ENCODE data around the gene AAK1. TPM values are rescaled to one million over a fixed set of nuclear protein-coding genes. Genes with fewer than 3 reads are reported as not detected.
"Not testable (repeated sequence)": the region's sequence is repeated elsewhere in the genome, so short reads cannot be mapped to it uniquely, and the experiment has no call there.

AAK1 gene
- total and polyA plus RNA-seq, 4 experiments from 2014 or later = 27.6 to 225 (median 175) TPM

- Mint-ChIP-seq H3K36me3 (peaks cover 10 to 17% of the 10 kb centered on the region in 2 donors), H3K27ac (peak overlapping the region; percentile 74 to 92 (median 87)), H3K4me1 (peaks cover 68 to 93% (median 77%) of the 10 kb centered on the region in 4 donors), H3K4me3 (peak overlapping the region in 6 of 8 donors; percentile 42 to 71 (median 60)), H3K27me3 (no peaks in the 10 kb centered on the region), H3K9me3 (no peaks in the 10 kb centered on the region)
- ChIA-PET CTCF (ENCODE audit: partially characterized antibody) (interaction anchor here (15.9 kb wide), 1 partner anchor 11 kb away, joined by 220 read pairs; no protein-coding TSS in a partner anchor), POLR2A (ENCODE audit: partially characterized antibody) (interaction anchor here (0.7 to 1.2 kb wide), 3 partner anchors 10 to 637 kb away, joined by 3 to 4 read pairs (median 3); no protein-coding TSS in a partner anchor)
- no peaks in the 10 kb centered on the region for H3K9me3 ChIP-seq (ENCODE audit: control insufficient read depth in 1 of 2, low read length in 2 of 2)
- no peak for DNase-seq
- H3K27ac ChIP-seq (ENCODE audit: low read depth, low read length) = no peak overlapping the region
- H3K4me3 ChIP-seq (ENCODE audit: low read length in 2 of 2) = no peak overlapping the region
- H3K36me3 ChIP-seq (ENCODE audit: insufficient read depth, low read length) = no peaks in the 10 kb centered on the region
- H3K27me3 ChIP-seq (ENCODE audit: insufficient read depth, low read length) = no peaks in the 10 kb centered on the region
- H3K4me1 ChIP-seq (ENCODE audit: insufficient read depth, low read length) = peaks cover 86% of the 10 kb centered on the region
- intact Hi-C loops (cut with micrococcal nuclease) = no loop called here
Measured at GRCh38 chr2:69578198-69578540, 65.4 kb downstream of the AAK1 start.

GRCh38 chr2:69577467-69578197 lies 65.9 kb downstream of the AAK1 start:
- POLR2A ChIA-PET (ENCODE audit: partially characterized antibody) = interaction anchor here (0.7 to 1.5 kb wide), 4 partner anchors 9 to 636 kb away, joined by 3 to 4 read pairs (median 4); no protein-coding TSS in a partner anchor
- peak overlapping the region; percentile 58 to 92 (median 87) for H3K27ac Mint-ChIP-seq
- H3K9me3 Mint-ChIP-seq = no peaks in the 10 kb centered on the region
- H3K36me3 ChIP-seq (ENCODE audit: insufficient read depth, low read length) = no peaks in the 10 kb centered on the region
- no peak for DNase-seq
- H3K4me1 Mint-ChIP-seq = peaks cover 68 to 93% (median 77%) of the 10 kb centered on the region in 4 donors
- CTCF ChIA-PET (ENCODE audit: partially characterized antibody) = interaction anchor here (0.8 to 15.9 kb wide), 2 partner anchors 10 to 17 kb away, joined by 3 to 220 read pairs; no protein-coding TSS in a partner anchor
- H3K4me1 ChIP-seq (ENCODE audit: insufficient read depth, low read length) = peaks cover 86% of the 10 kb centered on the region
- H3K4me3 Mint-ChIP-seq = peak overlapping the region in 6 of 8 donors; percentile 17 to 71 (median 49)
- no peak overlapping the region for H3K4me3 ChIP-seq (ENCODE audit: low read length in 2 of 2)
- no peaks in the 10 kb centered on the region for H3K9me3 ChIP-seq (ENCODE audit: control insufficient read depth in 1 of 2, low read length in 2 of 2)
- H3K27ac ChIP-seq (ENCODE audit: low read depth, low read length) = no peak overlapping the region
- no peaks in the 10 kb centered on the region for H3K27me3 Mint-ChIP-seq
- H3K27me3 ChIP-seq (ENCODE audit: insufficient read depth, low read length) = no peaks in the 10 kb centered on the region
- intact Hi-C loops (cut with micrococcal nuclease) = no loop called here
- peaks cover 12 to 21% of the 10 kb centered on the region in 2 donors for H3K36me3 Mint-ChIP-seq

GRCh38 chr2:69576880-69577279 lies 66.7 kb downstream of the AAK1 start:
- peaks cover 12 to 22% of the 10 kb centered on the region in 2 donors for H3K36me3 Mint-ChIP-seq
- H3K27me3 ChIP-seq (ENCODE audit: insufficient read depth, low read length) = no peaks in the 10 kb centered on the region
- intact Hi-C loops (cut with micrococcal nuclease) = no loop called here
- H3K27ac Mint-ChIP-seq = peak overlapping the region in 6 of 7 donors; percentile 3 to 87 (median 76)
- no peak overlapping the region for H3K27ac ChIP-seq (ENCODE audit: low read depth, low read length)
- H3K9me3 Mint-ChIP-seq = no peaks in the 10 kb centered on the region
- no peaks in the 10 kb centered on the region for H3K27me3 Mint-ChIP-seq
- peaks cover 66 to 91% (median 75%) of the 10 kb centered on the region in 4 donors for H3K4me1 Mint-ChIP-seq
- H3K4me1 ChIP-seq (ENCODE audit: insufficient read depth, low read length) = peaks cover 86% of the 10 kb centered on the region
- no peaks in the 10 kb centered on the region for H3K9me3 ChIP-seq (ENCODE audit: control insufficient read depth in 1 of 2, low read length in 2 of 2)
- no peaks in the 10 kb centered on the region for H3K36me3 ChIP-seq (ENCODE audit: insufficient read depth, low read length)
- CTCF ChIA-PET (ENCODE audit: partially characterized antibody) = interaction anchor here (0.8 to 15.9 kb wide), 2 partner anchors 9 to 16 kb away, joined by 3 to 220 read pairs; no protein-coding TSS in a partner anchor
- peak overlapping the region in 2 of 8 donors; percentile 31 to 40 for H3K4me3 Mint-ChIP-seq
- no peak overlapping the region for H3K4me3 ChIP-seq (ENCODE audit: low read length in 2 of 2)
- DNase-seq = no peak
- POLR2A ChIA-PET (ENCODE audit: partially characterized antibody) = interaction anchor here (1.5 kb wide), 2 partner anchors 11 to 12 kb away, joined by 3 to 4 read pairs; no protein-coding TSS in a partner anchor

GRCh38 chr2:69575926-69576325 lies 67.6 kb downstream of the AAK1 start:
- CTCF ChIA-PET (ENCODE audit: partially characterized antibody) = interaction anchor here (15.9 kb wide), 1 partner anchor 8 kb away, joined by 220 read pairs; no protein-coding TSS in a partner anchor
- H3K27me3 ChIP-seq (ENCODE audit: insufficient read depth, low read length) = no peaks in the 10 kb centered on the region
- peaks cover 12 to 29% of the 10 kb centered on the region in 2 donors for H3K36me3 Mint-ChIP-seq
- intact Hi-C loops (cut with micrococcal nuclease) = no loop called here
- H3K9me3 Mint-ChIP-seq = no peaks in the 10 kb centered on the region
- POLR2A ChIA-PET (ENCODE audit: partially characterized antibody) = interaction anchor here (1.5 kb wide), 1 partner anchor 11 kb away, joined by 3 read pairs; no protein-coding TSS in a partner anchor
- peaks cover 71 to 95% (median 80%) of the 10 kb centered on the region in 4 donors for H3K4me1 Mint-ChIP-seq
- H3K4me1 ChIP-seq (ENCODE audit: insufficient read depth, low read length) = peaks cover 86% of the 10 kb centered on the region
- no peak overlapping the region for H3K27ac ChIP-seq (ENCODE audit: low read depth, low read length)
- H3K9me3 ChIP-seq (ENCODE audit: control insufficient read depth in 1 of 2, low read length in 2 of 2) = no peaks in the 10 kb centered on the region
- no peaks in the 10 kb centered on the region for H3K27me3 Mint-ChIP-seq
- H3K27ac Mint-ChIP-seq = peak overlapping the region in 6 of 7 donors; percentile 10 to 87 (median 56)
- no peaks in the 10 kb centered on the region for H3K36me3 ChIP-seq (ENCODE audit: insufficient read depth, low read length)
- no peak overlapping the region for H3K4me3 ChIP-seq (ENCODE audit: low read length in 2 of 2)
- peak overlapping the region in 1 of 8 donors; percentile 39 for H3K4me3 Mint-ChIP-seq
- no peak for DNase-seq

GRCh38 chr2:69575371-69575770 lies 68.2 kb downstream of the AAK1 start:
- H3K4me3 ChIP-seq (ENCODE audit: low read length in 2 of 2); H3K27me3 Mint-ChIP-seq; CTCF ChIA-PET (ENCODE audit: partially characterized antibody); H3K9me3 ChIP-seq (ENCODE audit: control insufficient read depth in 1 of 2, low read length in 2 of 2); H3K4me3 Mint-ChIP-seq; H3K27me3 ChIP-seq (ENCODE audit: insufficient read depth, low read length); DNase-seq; H3K36me3 ChIP-seq (ENCODE audit: insufficient read depth, low read length); intact Hi-C loops (cut with micrococcal nuclease); H3K9me3 Mint-ChIP-seq; POLR2A ChIA-PET (ENCODE audit: partially characterized antibody); H3K27ac ChIP-seq (ENCODE audit: low read depth, low read length): not testable (repeated sequence)
- H3K36me3 Mint-ChIP-seq = peaks cover 12 to 29% of the 10 kb centered on the region in 2 donors
- H3K4me1 Mint-ChIP-seq = peaks cover 73 to 96% (median 81%) of the 10 kb centered on the region in 4 donors
- peak overlapping the region in 2 of 7 donors; percentile 87 for H3K27ac Mint-ChIP-seq
- H3K4me1 ChIP-seq (ENCODE audit: insufficient read depth, low read length) = peaks cover 86% of the 10 kb centered on the region

GRCh38 chr2:69572641-69573040 lies 70.9 kb downstream of the AAK1 start:
- no peaks in the 10 kb centered on the region for H3K27me3 ChIP-seq (ENCODE audit: insufficient read depth, low read length)
- peaks cover 88% of the 10 kb centered on the region for H3K4me1 ChIP-seq (ENCODE audit: insufficient read depth, low read length)
- no peaks in the 10 kb centered on the region for H3K27me3 Mint-ChIP-seq
- H3K36me3 ChIP-seq (ENCODE audit: insufficient read depth, low read length) = no peaks in the 10 kb centered on the region
- H3K36me3 Mint-ChIP-seq = peaks cover 4 to 23% of the 10 kb centered on the region in 2 donors
- peaks cover 71 to 96% (median 79%) of the 10 kb centered on the region in 4 donors for H3K4me1 Mint-ChIP-seq
- peak overlapping the region; percentile 18 to 85 (median 78) for H3K27ac Mint-ChIP-seq
- H3K4me3 ChIP-seq (ENCODE audit: low read length in 2 of 2) = no peak overlapping the region
- CTCF ChIA-PET (ENCODE audit: partially characterized antibody) = interaction anchor here (1.1 to 2.6 kb wide), 5 partner anchors 8 to 152 kb away, joined by 3 to 45 read pairs (median 4); no protein-coding TSS in a partner anchor
- POLR2A ChIA-PET (ENCODE audit: partially characterized antibody) = interaction anchor here (0.9 to 1.0 kb wide), 2 partner anchors 11 to 73 kb away, joined by 3 read pairs; no protein-coding TSS in a partner anchor
- H3K4me3 Mint-ChIP-seq = peak overlapping the region in 7 of 8 donors; percentile 24 to 64 (median 45)
- DNase-seq = no peak
- intact Hi-C loops (cut with micrococcal nuclease) = no loop called here
- H3K27ac ChIP-seq (ENCODE audit: low read depth, low read length) = no peak overlapping the region
- H3K9me3 ChIP-seq (ENCODE audit: control insufficient read depth in 1 of 2, low read length in 2 of 2) = no peaks in the 10 kb centered on the region
- no peaks in the 10 kb centered on the region for H3K9me3 Mint-ChIP-seq

- no peak for DNase-seq
- Mint-ChIP-seq H3K27ac (peak overlapping the region; percentile 67 to 90 (median 85)), H3K4me3 (peak overlapping the region in 6 of 8 donors; percentile 17 to 75 (median 42)), H3K36me3 (peaks cover 4 to 25% of the 10 kb centered on the region in 2 donors), H3K27me3 (no peaks in the 10 kb centered on the region), H3K4me1 (peaks cover 68 to 96% (median 78%) of the 10 kb centered on the region in 4 donors), H3K9me3 (no peaks in the 10 kb centered on the region)
- Histone ChIP-seq H3K27ac (ENCODE audit: low read depth, low read length) (no peak overlapping the region), H3K36me3 (ENCODE audit: insufficient read depth, low read length) (no peaks in the 10 kb centered on the region), H3K9me3 (ENCODE audit: control insufficient read depth in 1 of 2, low read length in 2 of 2) (no peaks in the 10 kb centered on the region), H3K4me3 (ENCODE audit: low read length in 2 of 2) (no peak overlapping the region), H3K4me1 (ENCODE audit: insufficient read depth, low read length) (peaks cover 88% of the 10 kb centered on the region), H3K27me3 (ENCODE audit: insufficient read depth, low read length) (no peaks in the 10 kb centered on the region)
- POLR2A ChIA-PET (ENCODE audit: partially characterized antibody) = interaction anchor here (1.3 to 2.0 kb wide), 3 partner anchors 12 to 79 kb away, joined by 3 to 10 read pairs (median 3); partner anchors contain the start of gene AAK1
- intact Hi-C loops (cut with micrococcal nuclease) = no loop called here
- CTCF ChIA-PET (ENCODE audit: partially characterized antibody) = interaction anchor here (1.1 to 8.8 kb wide), 3 partner anchors 10 to 500 kb away, joined by 3 to 220 read pairs (median 7); no protein-coding TSS in a partner anchor
Measured at GRCh38 chr2:69571189-69571588, 72.3 kb downstream of the AAK1 start.
